HepG2 (cell line): ENCODE data around the gene BOLL. TPM values are rescaled to one million over a fixed set of nuclear protein-coding genes. Genes with fewer than 3 reads are reported as not detected.
A peak's percentile ranks its signal among the peaks of the same experiment; 100 is the strongest.

Source experiments
- ATAC-seq: fragments of 200-7000 bp; cut with Tn5 transposase; 3 replicates; pipeline ENCODE4 v1.9.1; 2020; ENCODE audit warnings: mild to moderate bottlenecking, moderate library complexity
- BruUV-seq: library from RNA; stranded (reverse); fragments of 400-500 nt; replicated peaks from 2 replicates; lab custom pipeline; 2021; lab: Mats Ljungman, UMichigan
- CTCF ChIA-PET: fragments of 300-600 bp; formaldehyde crosslinking; extraction: SDS; loops from one replicate; lab custom pipeline; 2021; ENCODE audit warnings: low total read pairs, inconsistent platforms, low intra/inter-chr PET ratio; lab: Yijun Ruan, JAX
- POLR2A ChIA-PET: fragments of 350-600 bp; sonication (Branson Sonifier 250); formaldehyde crosslinking; loops from one replicate; lab custom pipeline; 2020; ENCODE audit warnings: antibody characterized with exemption, inconsistent platforms; lab: Yijun Ruan, JAX
- DNase-seq: peaks from one replicate; pipeline ENCODE4 v3.0.0-alpha.2; 2015; ENCODE audit warnings: low spot score
- FAIRE-seq: peaks from 3 replicates; lab custom pipeline; 2011; peaks lifted over from hg19 to GRCh38; lab: Jason Lieb, UNC
- H2AFZ ChIP-seq: one replicate; pipeline ENCODE4 v1.6.1; 2011; ENCODE audit warnings: low read length, inconsistent platforms
- H3K27ac ChIP-seq: fragments of 300-600 bp; 3 replicates; pipeline ENCODE4 v1.8.0; 2011; ENCODE audit warnings: mixed run types, mild to moderate bottlenecking, mixed read lengths, low read length, inconsistent platforms; ENCODE audit not compliant: insufficient read depth; ENCODE audit errors: extremely low read length
- H3K27me3 ChIP-seq, 2 experiments: fragments of 200-600 bp in 1 of 2; 2 replicates in 1 of 2; 3 replicates in 1 of 2; pipeline versions ENCODE4 v1.6.0 to v1.8.0; 2011; ENCODE audit warnings: low read length in 2 of 2, mild to moderate bottlenecking in 2 of 2, moderate library complexity in 2 of 2, inconsistent platforms in 1 of 2; ENCODE audit not compliant: insufficient read depth in 2 of 2, control insufficient read depth in 1 of 2
- H3K36me3 ChIP-seq, 2 experiments: fragments of 200-600 bp in 1 of 2; replicated peaks in 1 of 2; 2 replicates in 1 of 2; 3 replicates in 1 of 2; pipeline versions ENCODE4 v1.5.1 to v1.8.0; 2011; ENCODE audit warnings: low read length in 2 of 2, inconsistent platforms in 1 of 2; ENCODE audit not compliant: insufficient read depth in 2 of 2, control insufficient read depth in 1 of 2
- H3K4me1 ChIP-seq: 2 replicates; pipeline ENCODE4 v1.5.1; 2012; ENCODE audit warnings: low read length, inconsistent platforms; ENCODE audit not compliant: insufficient read depth
- H3K4me2 ChIP-seq: 2 replicates; pipeline ENCODE4 v1.6.0; 2011; ENCODE audit warnings: low read depth, low read length, inconsistent platforms
- H3K4me3 ChIP-seq, 3 experiments: fragments of 200-600 bp in 1 of 3; sonication (generic), shearing (Covaris generic) in 1 of 3; replicated peaks in 1 of 3; 2 replicates each; pipeline ENCODE4 v1.5.1; 2011 to 2016; ENCODE audit warnings: low read length in 3 of 3, inconsistent platforms in 2 of 3, low read depth in 2 of 3, mild to moderate bottlenecking in 2 of 3, control low read depth in 1 of 3, mixed read lengths in 1 of 3; ENCODE audit not compliant: insufficient read depth in 1 of 3
- H3K79me2 ChIP-seq: one replicate; pipeline ENCODE4 v1.6.1; 2011; ENCODE audit warnings: low read length, inconsistent platforms; ENCODE audit not compliant: insufficient read depth
- H3K9ac ChIP-seq: 2 replicates; pipeline ENCODE4 v1.6.0; 2011; ENCODE audit warnings: mild to moderate bottlenecking, low read depth, low read length, inconsistent platforms; ENCODE audit not compliant: insufficient read depth
- H3K9me3 ChIP-seq: 2 replicates; pipeline ENCODE4 v1.5.1; 2012; ENCODE audit warnings: mild to moderate bottlenecking, low read length
- H4K20me1 ChIP-seq: 2 replicates; pipeline ENCODE4 v1.6.0; 2011; ENCODE audit warnings: inconsistent platforms, mild to moderate bottlenecking, low read length, moderate library complexity; ENCODE audit not compliant: insufficient read depth
- AGO1 ChIP-seq: fragments of 200-400 bp; formaldehyde crosslinking; IDR thresholded peaks from 2 replicates; pipeline ENCODE4 v1.6.1; 2017; ENCODE audit warnings: mild to moderate bottlenecking, low read depth, low read length, moderate library complexity; ENCODE audit not compliant: poor library complexity, severe bottlenecking
- CEBPB ChIP-seq: IDR thresholded peaks from 2 replicates; pipeline ENCODE4 v1.6.1; 2011; ENCODE audit warnings: low read depth, low read length, improper control_type of control experiment, borderline replicate concordance
- GTF3A ChIP-seq: sonication (generic); formaldehyde crosslinking; conservative IDR thresholded peaks from 2 replicates; pipeline ENCODE4 v1.4.0; 2020; ENCODE audit warnings: mild to moderate bottlenecking, missing genetic modification reagents
- HOXA3 ChIP-seq: sonication (generic); formaldehyde crosslinking; IDR thresholded peaks from 2 replicates; pipeline ENCODE4 v1.5.0; 2020; ENCODE audit warnings: missing genetic modification reagents
- JDP2 ChIP-seq: sonication (generic); formaldehyde crosslinking; IDR thresholded peaks from 2 replicates; pipeline ENCODE4 v1.8.1; 2022; ENCODE audit warnings: missing genetic modification reagents, borderline replicate concordance
- NFATC3 ChIP-seq: sonication (generic); formaldehyde crosslinking; IDR thresholded peaks from 2 replicates; pipeline ENCODE4 v1.5.1; 2020; ENCODE audit warnings: mild to moderate bottlenecking, missing genetic modification reagents
- SP2 ChIP-seq: sonication (generic); formaldehyde crosslinking; IDR thresholded peaks from 2 replicates; pipeline ENCODE4 v1.5.1; 2020; ENCODE audit warnings: mild to moderate bottlenecking, missing genetic modification reagents
- ZBTB39 ChIP-seq: sonication (generic); formaldehyde crosslinking; IDR thresholded peaks from 2 replicates; pipeline ENCODE4 v1.5.0; 2020; ENCODE audit warnings: missing genetic modification reagents
- ZKSCAN5 ChIP-seq: sonication (generic); formaldehyde crosslinking; IDR thresholded peaks from 2 replicates; pipeline ENCODE4 v1.5.1; 2020; ENCODE audit warnings: mild to moderate bottlenecking, missing genetic modification reagents
- ZNF225 ChIP-seq: sonication (generic); formaldehyde crosslinking; IDR thresholded peaks from 2 replicates; pipeline ENCODE4 v1.4.0; 2020; ENCODE audit warnings: mild to moderate bottlenecking, missing genetic modification reagents
- ZNF235 ChIP-seq: sonication (generic); formaldehyde crosslinking; IDR thresholded peaks from 2 replicates; pipeline ENCODE4 v1.8.1; 2023; ENCODE audit warnings: mild to moderate bottlenecking, missing genetic modification reagents, borderline replicate concordance
- ZNF329 ChIP-seq: sonication (generic); formaldehyde crosslinking; IDR thresholded peaks from 2 replicates; pipeline ENCODE4 v1.9.0; 2021; ENCODE audit warnings: low read depth, mild to moderate bottlenecking, missing genetic modification reagents
- WGBS: methylation state at CpG from one replicate; pipeline ENCODE4 v1.1.6; 2017; ENCODE audit warnings: low lambda C conversion rate; 5-methylcytosine and 5-hydroxymethylcytosine counted together
- in situ Hi-C: cut with HindIII; loops from 2 replicates; pipeline ENCODE4 v1.10.0; 2017; ENCODE audit warnings: low pct_unique_long_range_greater_than_20kb; ENCODE audit not compliant: extremely low pct_ligation_motif_present
- intact Hi-C: fragments of 100-400 bp; cut with micrococcal nuclease; formaldehyde crosslinking; loops from one replicate; pipeline ENCODE4 v1.10.0; 2022; ENCODE audit not compliant: unreplicated experiment
- polyA plus RNA-seq, 8 experiments: library from polyadenylated mRNA; depleted of rRNA in 3 of 8; stranded (reverse) in 7 of 8; unstranded in 1 of 8; fragments of >200 nt; fragmentation: Illumina TruSeq in 4 of 8; extraction: Trizol in 4 of 8; gene quantifications; 2 replicates each; pipeline versions ENCODE4 v1.2.1 to v1.2.3, GENCODE V29; 2011 to 2016; ENCODE audit warnings: low read depth in 4 of 8, missing spikeins in 1 of 8, mixed read lengths in 1 of 8; ENCODE audit not compliant: insufficient read depth in 1 of 8
- total RNA-seq, 5 experiments: library from RNA; depleted of rRNA; stranded (reverse); fragments of >200 nt; fragmentation: Illumina TruSeq; extraction: Trizol; gene quantifications; 2 replicates each; pipeline ENCODE4 v1.2.3, GENCODE V29; 2016; ENCODE audit warnings: low read depth in 1 of 5
- TF ChIP-seq, protein P1 (sequence below): sonication (generic); formaldehyde crosslinking; IDR thresholded peaks from 2 replicates; pipeline ENCODE4 v1.5.1; 2020; ENCODE audit warnings: missing genetic modification reagents, mild to moderate bottlenecking, borderline replicate concordance
- TF ChIP-seq, protein P2 (sequence below): sonication (generic); formaldehyde crosslinking; IDR thresholded peaks from 2 replicates; pipeline ENCODE4 v1.8.1; 2023; ENCODE audit warnings: mild to moderate bottlenecking, inconsistent platforms, moderate library complexity, missing genetic modification reagents, borderline replicate concordance

BOLL gene
- total and polyA plus RNA-seq, 2 of the 13 experiments (the other 11 are each of a cell fraction or from before 2014, with no cell fraction given): not detected

DNA sequence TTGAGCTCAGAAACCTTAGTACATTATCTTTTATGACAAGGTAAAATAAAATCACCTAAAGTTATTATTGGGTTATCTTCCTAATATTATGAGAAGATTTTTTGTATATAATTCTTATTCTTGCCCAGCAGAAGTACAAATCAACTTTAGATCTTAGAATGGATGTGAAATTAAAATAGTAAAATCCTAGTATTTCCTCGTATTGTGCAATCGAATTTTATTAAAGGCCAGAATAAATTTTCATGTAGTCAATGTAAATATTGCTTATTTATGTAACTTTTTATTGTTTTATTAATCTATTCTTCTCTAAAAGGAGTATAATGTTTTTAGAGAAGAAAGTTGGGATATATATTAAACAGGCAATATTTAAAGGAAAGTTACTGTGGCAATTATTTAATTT is 67.3 kb downstream of the BOLL start:
- ChIA-PET POLR2A (no interaction called here), CTCF (no interaction called here)
- no peak overlapping the region for H3K27ac ChIP-seq
- no peaks in the 10 kb centered on the region for H3K36me3 ChIP-seq
- BruUV-seq: no TSS peak
- 74% methylated on average over 2 of the region's 2 CpGs for WGBS
- ATAC-seq (no peak), FAIRE-seq (no peak), DNase-seq (no peak)
- intact Hi-C loops: no loop called here
- no peak overlapping the region for H3K9ac ChIP-seq
- H3K4me3 ChIP-seq: no peak overlapping the region
- no peak overlapping the region for H2AFZ ChIP-seq
- no peak overlapping the region for H3K4me2 ChIP-seq
- H3K4me1 ChIP-seq: peaks cover 7% of the 10 kb centered on the region
- no peaks in the 10 kb centered on the region for H3K79me2 ChIP-seq
- TF ChIP-seq ZKSCAN5 (CRISPR knock-in tag): no peak
- no peak for TF ChIP-seq SP2 (CRISPR knock-in tag)
- TF ChIP-seq AGO1: no peak
- TF ChIP-seq CEBPB: peak; percentile 85
- TF ChIP-seq ZNF329 (CRISPR knock-in tag): no peak
- TF ChIP-seq ZNF225 (CRISPR knock-in tag): no peak
- no peak for TF ChIP-seq GTF3A
- no peaks in the 10 kb centered on the region for H4K20me1 ChIP-seq
- in situ Hi-C loops: no loop called here
- no peaks in the 10 kb centered on the region for H3K27me3 ChIP-seq
- H3K9me3 ChIP-seq: no peaks in the 10 kb centered on the region

DNA sequence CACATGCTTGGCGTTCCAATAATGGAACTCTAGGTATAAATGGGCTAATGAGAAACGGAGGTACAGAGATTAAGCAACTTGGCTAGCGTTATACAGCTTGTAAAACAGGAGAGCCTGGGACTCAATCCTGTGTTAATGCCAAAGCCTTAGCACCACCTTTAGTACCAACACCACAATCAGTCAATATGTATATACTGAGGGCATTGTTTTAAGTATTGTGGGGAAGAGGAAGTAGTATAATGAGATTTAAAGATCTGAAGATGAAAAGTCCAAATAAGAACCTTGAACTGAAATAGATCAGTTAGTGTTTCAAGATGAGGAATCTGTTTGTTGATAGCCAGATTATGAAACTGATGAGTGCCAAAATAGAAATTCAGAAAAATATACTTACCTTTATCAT is 71.8 kb downstream of the BOLL start:
- Histone ChIP-seq H3K27ac (no peak overlapping the region), H3K9ac (no peak overlapping the region), H3K4me2 (no peak overlapping the region), H3K9me3 (no peaks in the 10 kb centered on the region), H3K4me3 (no peak overlapping the region), H2AFZ (no peak overlapping the region), H3K79me2 (peaks cover 13% of the 10 kb centered on the region), H3K27me3 (no peaks in the 10 kb centered on the region), H3K4me1 (peaks cover 19% of the 10 kb centered on the region), H3K36me3 (peaks cover 0 to 7% of the 10 kb centered on the region in 2 experiments; a peak in 2 of 5 replicates), H4K20me1 (no peaks in the 10 kb centered on the region; the same call in 1 of the 2 replicates)
- DNase-seq: peak; percentile 39
- in situ Hi-C loops: no loop called here
- ChIA-PET POLR2A (interaction anchor here (1.1 kb wide), 1 partner anchor 213 kb away, joined by 3 read pairs; the partner anchor contains the start of genes HSPD1 and HSPE1), CTCF (no interaction called here)
- no peak for FAIRE-seq
- intact Hi-C loops: no loop called here
- WGBS: 85% methylated on average over 3 of the region's 3 CpGs
- ATAC-seq: peak; percentile 92
- BruUV-seq: no TSS peak
- TF ChIP-seq ZNF235 (CRISPR knock-in tag) (no peak), JDP2 (no peak), ZBTB39 (CRISPR knock-in tag) (no peak), HOXA3 (CRISPR knock-in tag) (no peak), NFATC3 (CRISPR knock-in tag) (no peak)
- TF ChIP-seq, protein P1, sequence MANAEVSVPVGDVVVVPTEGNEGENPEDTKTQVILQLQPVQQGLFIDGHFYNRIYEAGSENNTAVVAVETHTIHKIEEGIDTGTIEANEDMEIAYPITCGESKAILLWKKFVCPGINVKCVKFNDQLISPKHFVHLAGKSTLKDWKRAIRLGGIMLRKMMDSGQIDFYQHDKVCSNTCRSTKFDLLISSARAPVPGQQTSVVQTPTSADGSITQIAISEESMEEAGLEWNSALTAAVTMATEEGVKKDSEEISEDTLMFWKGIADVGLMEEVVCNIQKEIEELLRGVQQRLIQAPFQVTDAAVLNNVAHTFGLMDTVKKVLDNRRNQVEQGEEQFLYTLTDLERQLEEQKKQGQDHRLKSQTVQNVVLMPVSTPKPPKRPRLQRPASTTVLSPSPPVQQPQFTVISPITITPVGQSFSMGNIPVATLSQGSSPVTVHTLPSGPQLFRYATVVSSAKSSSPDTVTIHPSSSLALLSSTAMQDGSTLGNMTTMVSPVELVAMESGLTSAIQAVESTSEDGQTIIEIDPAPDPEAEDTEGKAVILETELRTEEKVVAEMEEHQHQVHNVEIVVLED (CRISPR knock-in tag): no peak
- TF ChIP-seq, protein P2, sequence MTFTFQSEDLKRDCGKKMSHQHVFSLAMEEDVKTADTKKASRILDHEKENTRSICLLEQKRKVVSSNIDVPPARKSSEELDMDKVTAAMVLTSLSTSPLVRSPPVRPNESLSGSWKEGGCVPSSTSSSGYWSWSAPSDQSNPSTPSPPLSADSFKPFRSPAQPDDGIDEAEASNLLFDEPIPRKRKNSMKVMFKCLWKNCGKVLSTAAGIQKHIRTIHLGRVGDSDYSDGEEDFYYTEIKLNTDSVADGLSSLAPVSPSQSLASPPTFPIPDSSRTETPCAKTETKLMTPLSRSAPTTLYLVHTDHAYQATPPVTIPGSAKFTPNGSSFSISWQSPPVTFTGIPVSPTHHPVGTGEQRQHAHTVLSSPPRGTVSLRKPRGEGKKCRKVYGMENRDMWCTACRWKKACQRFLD (CRISPR knock-in tag): no peak
